GM12878 (cell line): ENCODE measurements around the gene TOP2B. TPM values are rescaled to one million over a fixed set of nuclear protein-coding genes. Genes with fewer than 3 reads are reported as not detected.

Experiments
- ATAC-seq: fragments of 200-7000 bp; cut with Tn5 transposase; 3 replicates; pipeline ENCODE4 v1.9.1; 2020; ENCODE audit warnings: mild to moderate bottlenecking, moderate library complexity
- BruUV-seq: library from RNA; stranded (reverse); fragments of 400-500 nt; replicated peaks from 2 replicates; lab custom pipeline; 2021; lab: Mats Ljungman, UMichigan
- CTCF ChIA-PET: fragments of 300-600 bp; sonication (Branson Sonifier 250); formaldehyde crosslinking; extraction: SDS; loops from one replicate; lab custom pipeline; 2021; ENCODE audit warnings: inconsistent platforms; lab: Yijun Ruan, JAX
- POLR2A ChIA-PET: fragments of 350-600 bp; formaldehyde crosslinking; extraction: SDS; loops from one replicate; lab custom pipeline; 2021; ENCODE audit warnings: inconsistent platforms; lab: Charles Lee
- RAD21 ChIA-PET: fragments of 300-600 bp; sonication (Branson Sonifier 250); formaldehyde crosslinking; loops from one replicate; lab custom pipeline; 2023; ENCODE audit warnings: antibody characterized with exemption; ENCODE audit not compliant: unreplicated experiment; lab: Charles Lee
- SMC1A ChIA-PET: fragments of 300-600 bp; sonication (Branson Sonifier 250); formaldehyde crosslinking; loops from one replicate; lab custom pipeline; 2023; ENCODE audit not compliant: unreplicated experiment, uncharacterized antibody; lab: Charles Lee
- DNase-seq: peaks from one replicate; pipeline ENCODE4 v3.0.0-alpha.2; 2011; ENCODE audit warnings: low read depth, low spot score
- FAIRE-seq: peaks from 3 replicates; lab custom pipeline; 2011; peaks lifted over from hg19 to GRCh38; lab: Jason Lieb, UNC
- H2AFZ ChIP-seq: 2 replicates; pipeline ENCODE4 v1.6.0; 2011; ENCODE audit warnings: low read depth, low read length, control low read depth; ENCODE audit not compliant: control insufficient read depth
- H3K27ac ChIP-seq: 2 replicates; pipeline ENCODE4 v1.5.1; 2011; ENCODE audit warnings: control low read depth; ENCODE audit not compliant: control insufficient read depth, insufficient read depth
- H3K27me3 ChIP-seq, 2 experiments: replicated peaks in 1 of 2; 2 replicates each; pipeline versions ENCODE4 v1.6.0 to v1.6.1; 2011; ENCODE audit warnings: low read length in 1 of 2; ENCODE audit not compliant: control insufficient read depth in 2 of 2, insufficient read depth in 2 of 2
- H3K36me3 ChIP-seq, 2 experiments: 2 replicates each; pipeline ENCODE4 v1.5.1; 2011; ENCODE audit warnings: low read length in 1 of 2; ENCODE audit not compliant: control insufficient read depth in 2 of 2, insufficient read depth in 2 of 2
- H3K4me1 ChIP-seq: 2 replicates; pipeline ENCODE4 v1.6.1; 2011; ENCODE audit warnings: mild to moderate bottlenecking, low read length, moderate library complexity, mixed read lengths; ENCODE audit not compliant: control insufficient read depth, insufficient read depth
- H3K4me2 ChIP-seq: 2 replicates; pipeline ENCODE4 v1.6.0; 2011; ENCODE audit warnings: control low read depth; ENCODE audit not compliant: control insufficient read depth, insufficient read depth
- H3K4me3 ChIP-seq: fragments of 200-600 bp; sonication (generic); 2 replicates; pipeline ENCODE4 v1.5.1; 2016
- H3K79me2 ChIP-seq: 2 replicates; pipeline ENCODE4 v1.6.0; 2011; ENCODE audit warnings: low read length; ENCODE audit not compliant: control insufficient read depth, insufficient read depth
- H3K9ac ChIP-seq: 2 replicates; pipeline ENCODE4 v1.8.0; 2011; ENCODE audit warnings: low read length, control low read depth, mixed read lengths; ENCODE audit not compliant: control insufficient read depth, insufficient read depth
- H3K9me3 ChIP-seq: replicated peaks from 3 replicates; pipeline ENCODE4 v1.5.1; 2011; ENCODE audit warnings: mild to moderate bottlenecking, low read length; ENCODE audit not compliant: control insufficient read depth, insufficient read depth
- H4K20me1 ChIP-seq: 2 replicates; pipeline ENCODE4 v1.6.0; 2011; ENCODE audit not compliant: control insufficient read depth, insufficient read depth
- ATF2 ChIP-seq: IDR thresholded peaks from 2 replicates; pipeline ENCODE4 v1.6.1; 2012; ENCODE audit warnings: low read length, inconsistent platforms
- ATF7 ChIP-seq: fragments of 450-650 bp; IDR thresholded peaks from 2 replicates; pipeline ENCODE4 v1.6.1; 2016; ENCODE audit warnings: low read depth, mild to moderate bottlenecking
- E2F8 ChIP-seq: fragments of 450-650 bp; IDR thresholded peaks from 2 replicates; pipeline ENCODE4 v1.6.1; 2018; ENCODE audit warnings: mild to moderate bottlenecking, low read depth, moderate library complexity; ENCODE audit not compliant: partially characterized antibody
- GATAD2B ChIP-seq: fragments of 450-650 bp; conservative IDR thresholded peaks from 2 replicates; pipeline ENCODE4 v1.6.1; 2017; ENCODE audit warnings: low read depth, mild to moderate bottlenecking, moderate library complexity
- MXI1 ChIP-seq: fragments of 150-350 bp; IDR thresholded peaks from 2 replicates; pipeline ENCODE4 v1.6.1; 2011; ENCODE audit warnings: low read depth, mild to moderate bottlenecking, inconsistent platforms, low read length, improper control_type of control experiment
- NFIC ChIP-seq: IDR thresholded peaks from 2 replicates; pipeline ENCODE4 v1.6.1; 2012; ENCODE audit warnings: low read depth, mild to moderate bottlenecking, inconsistent platforms, low read length, moderate library complexity
- NR2F1 ChIP-seq: fragments of 450-650 bp; conservative IDR thresholded peaks from 2 replicates; pipeline ENCODE4 v1.6.1; 2017; ENCODE audit warnings: mild to moderate bottlenecking
- PKNOX1 ChIP-seq: fragments of 450-650 bp; IDR thresholded peaks from 2 replicates; pipeline ENCODE4 v1.6.1; 2016; ENCODE audit warnings: mild to moderate bottlenecking
- POU2F2 ChIP-seq: IDR thresholded peaks from 3 replicates; pipeline ENCODE4 v1.6.1; 2011; ENCODE audit warnings: low read depth, mild to moderate bottlenecking, low read length, borderline replicate concordance
- RAD51 ChIP-seq: fragments of 450-650 bp; IDR thresholded peaks from 2 replicates; pipeline ENCODE4 v1.6.1; 2016; ENCODE audit warnings: moderate library complexity, mild to moderate bottlenecking, inconsistent platforms
- TCF7 ChIP-seq: IDR thresholded peaks from 2 replicates; pipeline ENCODE4 v1.6.1; 2014; ENCODE audit warnings: antibody characterized with exemption, borderline replicate concordance
- ZBTB33 ChIP-seq: fragments of 450-650 bp; IDR thresholded peaks from 2 replicates; pipeline ENCODE4 v1.6.1; 2017; ENCODE audit warnings: mild to moderate bottlenecking
- ZSCAN29 ChIP-seq: fragments of 450-650 bp; IDR thresholded peaks from 2 replicates; pipeline ENCODE4 v1.6.1; 2017; ENCODE audit warnings: mild to moderate bottlenecking, moderate library complexity
- WGBS: methylation state at CpG from one replicate; pipeline ENCODE4 v1.1.6; 2016; ENCODE audit warnings: low lambda C conversion rate; ENCODE audit not compliant: insufficient replicate concordance, insufficient coverage; ENCODE audit errors: missing lambda C conversion rate; 5-methylcytosine and 5-hydroxymethylcytosine counted together
- in situ Hi-C: fragments of 300-500 bp; cut with MboI; formaldehyde crosslinking; loops from 9 replicates; pipeline ENCODE4 v1.14.3; 2018; ENCODE audit warnings: mixed read lengths
- intact Hi-C: fragments of 100-400 bp; cut with micrococcal nuclease; formaldehyde crosslinking; loops from one replicate; pipeline ENCODE4 v1.14.2; 2022; ENCODE audit not compliant: unreplicated experiment
- polyA plus RNA-seq, 11 experiments: library from polyadenylated mRNA; depleted of rRNA in 4 of 11; unstranded in 6 of 11; stranded (reverse) in 5 of 11; fragments of >200 nt; fragmentation: Nextera tagmentation in 4 of 11; fragmentation: Illumina TruSeq in 1 of 11; extraction: Ambion mirVana in 4 of 11; extraction: Trizol in 1 of 11; gene quantifications; 1 replicate in 1 of 11; 2 replicates in 10 of 11; pipeline versions ENCODE4 v1.2.1 to v1.2.3, GENCODE V29; 2011 to 2016; ENCODE audit warnings: inconsistent platforms in 2 of 11, missing spikeins in 2 of 11, low read depth in 1 of 11
- total RNA-seq, 4 experiments: library from RNA; depleted of rRNA in 3 of 4; stranded (reverse); fragments of >200 nt in 3 of 4; fragmentation: Illumina TruSeq in 1 of 4; extraction: Trizol in 1 of 4; gene quantifications; 2 replicates each; pipeline versions ENCODE4 v1.2.1 to v1.2.3, GENCODE V29; 2013 to 2021

TOP2B gene
- total and polyA plus RNA-seq, 10 of the 15 experiments (the other 5 are each of a cell fraction or from before 2014, with no cell fraction given), result 28.6 to 134 (median 83.4) TPM

GRCh38 chr3:25678581-25678980, 13.9 kb upstream of the TOP2B start (continued):
- TF ChIP-seq PKNOX1 (no peak), TCF7 (no peak), RAD51 (no peak), ZSCAN29 (no peak), ATF7 (no peak)

- no peak overlapping the region for H2AFZ ChIP-seq
- H3K9me3 ChIP-seq, result peaks cover 3% of the 10 kb centered on the region; the same call in 2 of the 3 replicates
- H3K4me1 ChIP-seq, result no peaks in the 10 kb centered on the region
- no peaks in the 10 kb centered on the region for H3K27me3 ChIP-seq
- H3K9ac ChIP-seq, result no peak overlapping the region
- 57% methylated on average over 2 of the region's 2 CpGs for WGBS
- H3K4me2 ChIP-seq, result no peak overlapping the region
- H3K4me3 ChIP-seq, result no peak overlapping the region
- no TSS peak for BruUV-seq
- RAD21 ChIA-PET, result no interaction called here
- intact Hi-C loops (no loop called here), in situ Hi-C loops (no loop called here)
- no peaks in the 10 kb centered on the region for H3K79me2 ChIP-seq
- ATAC-seq, result no peak
- POLR2A ChIA-PET, result no interaction called here
- SMC1A ChIA-PET, result interaction anchor here (0.6 to 1.2 kb wide), 4 partner anchors 8 to 1900 kb away, joined by 3 to 5 read pairs (median 3); no protein-coding TSS in a partner anchor
- H4K20me1 ChIP-seq, result no peaks in the 10 kb centered on the region
- no peak for DNase-seq
- H3K27ac ChIP-seq, result no peak overlapping the region
- FAIRE-seq, result no peak
- CTCF ChIA-PET, result interaction anchor here (0.7 kb wide), 1 partner anchor 28 kb away, joined by 4 read pairs; no protein-coding TSS in a partner anchor
- no peaks in the 10 kb centered on the region for H3K36me3 ChIP-seq
- TF ChIP-seq GATAD2B (no peak), NFIC (no peak), MXI1 (no peak), ATF2 (no peak), E2F8 (no peak), POU2F2 (no peak), NR2F1 (no peak), ZBTB33 (no peak)
Measured at GRCh38 chr3:25677121-25677520, 12.4 kb upstream of the TOP2B start.
